ENCODE measurements around the gene SLC27A1.
"Not testable (repeated sequence)": the region's sequence is repeated elsewhere in the genome, so short reads cannot be mapped to it uniquely, and the experiment has no call there.

SLC27A1 gene

GRCh38 chr19:17532557-17532956, 62.2 kb downstream of the SLC27A1 start:
- DNase-seq (ENCODE audit: insufficient read length, low spot score) (no peak), FAIRE-seq (no peak)

GRCh38 chr19:17534767-17535166, 64.4 kb downstream of the SLC27A1 start:
- no peak for DNase-seq (ENCODE audit: insufficient read length, low spot score)
- no peak for FAIRE-seq

GRCh38 chr19:17536955-17537354, 66.6 kb downstream of the SLC27A1 start:
- DNase-seq (ENCODE audit: insufficient read length, low spot score): no peak
- no peak for FAIRE-seq

GRCh38 chr19:17538684-17539237, 68.4 kb downstream of the SLC27A1 start:
- FAIRE-seq (no peak), DNase-seq (ENCODE audit: insufficient read length, low spot score) (no peak)

GRCh38 chr19:17539238-17540117, 69.2 kb downstream of the SLC27A1 start:
- FAIRE-seq (peak; percentile 98), DNase-seq (ENCODE audit: insufficient read length, low spot score) (peak; percentile 95)

GRCh38 chr19:17540174-17540573, 69.8 kb downstream of the SLC27A1 start:
- DNase-seq (ENCODE audit: insufficient read length, low spot score) (no peak), FAIRE-seq (no peak)

- no peak for FAIRE-seq
- DNase-seq (ENCODE audit: insufficient read length, low spot score): no peak
Observed at GRCh38 chr19:17541184-17541759, 70.9 kb downstream of the SLC27A1 start.

GRCh38 chr19:17542042-17542441, 71.7 kb downstream of the SLC27A1 start:
- no peak for FAIRE-seq
- DNase-seq (ENCODE audit: insufficient read length, low spot score): no peak

GRCh38 chr19:17542793-17543582, 72.7 kb downstream of the SLC27A1 start:
- DNase-seq (ENCODE audit: insufficient read length, low spot score) (no peak), FAIRE-seq (no peak)

- DNase-seq (ENCODE audit: insufficient read length, low spot score) (no peak), FAIRE-seq (no peak)
Observed at GRCh38 chr19:17543986-17544385, 73.7 kb downstream of the SLC27A1 start.

- DNase-seq (ENCODE audit: insufficient read length, low spot score) (no peak), FAIRE-seq (peak; percentile 4)
Observed at GRCh38 chr19:17544418-17544817, 74.1 kb downstream of the SLC27A1 start.

GRCh38 chr19:17548145-17548544, 77.8 kb downstream of the SLC27A1 start:
- FAIRE-seq (no peak), DNase-seq (ENCODE audit: insufficient read length, low spot score) (no peak)

GRCh38 chr19:17549085-17549740, 78.9 kb downstream of the SLC27A1 start:
- no peak for FAIRE-seq

GRCh38 chr19:17550076-17550667, 79.8 kb downstream of the SLC27A1 start:
- no peak for FAIRE-seq
- DNase-seq (ENCODE audit: insufficient read length, low spot score): no peak

More at GRCh38 chr19:17549085-17549740, 78.9 kb downstream of the SLC27A1 start:
- no peak for DNase-seq (ENCODE audit: insufficient read length, low spot score)

GRCh38 chr19:17552735-17553134, 82.4 kb downstream of the SLC27A1 start:
- FAIRE-seq; DNase-seq (ENCODE audit: insufficient read length, low spot score): not testable (repeated sequence)

- DNase-seq (ENCODE audit: insufficient read length, low spot score) (peak; percentile 79), FAIRE-seq (peak; percentile 68)
Observed at GRCh38 chr19:17553256-17553655, 82.9 kb downstream of the SLC27A1 start.

GRCh38 chr19:17554968-17555479, 84.7 kb downstream of the SLC27A1 start:
- FAIRE-seq (no peak), DNase-seq (ENCODE audit: insufficient read length, low spot score) (no peak)

- peak; percentile 87 for FAIRE-seq
- peak; percentile 96 for DNase-seq (ENCODE audit: insufficient read length, low spot score)
Observed at GRCh38 chr19:17555480-17555928, 85.2 kb downstream of the SLC27A1 start, which contains the start of gene COLGALT1. COLGALT1 (plus strand) TSS chr19:17555649; CDS start chr19:17555714, 65 bp downstream.
